WTC11 (cell line): ENCODE measurements around the gene GAA.

Experiments used
- CREB1 ChIP-seq: sonication (generic); formaldehyde crosslinking; IDR thresholded peaks from 2 replicates; pipeline ENCODE4 v1.8.0; 2023; ENCODE audit warnings: mild to moderate bottlenecking, missing genetic modification reagents
- ELF4 ChIP-seq: sonication (generic); formaldehyde crosslinking; IDR thresholded peaks from 2 replicates; pipeline ENCODE4 v1.8.1; 2022; ENCODE audit warnings: low read depth, mild to moderate bottlenecking, moderate library complexity, missing genetic modification reagents
- ESRRA ChIP-seq: sonication (generic); formaldehyde crosslinking; IDR thresholded peaks from 2 replicates; pipeline ENCODE4 v1.8.1; 2022; ENCODE audit warnings: mild to moderate bottlenecking, missing genetic modification reagents, borderline replicate concordance
- FOXP1 ChIP-seq: sonication (generic); formaldehyde crosslinking; IDR thresholded peaks from 2 replicates; pipeline ENCODE4 v1.8.0; 2022; ENCODE audit warnings: missing genetic modification reagents, mild to moderate bottlenecking, moderate library complexity, borderline replicate concordance
- JUN ChIP-seq: sonication (generic); formaldehyde crosslinking; IDR thresholded peaks from 2 replicates; pipeline ENCODE4 v1.8.0; 2023; ENCODE audit warnings: mild to moderate bottlenecking, missing genetic modification reagents
- KAT7 ChIP-seq: sonication (generic); formaldehyde crosslinking; IDR thresholded peaks from 2 replicates; pipeline ENCODE4 v1.8.1; 2023; ENCODE audit warnings: missing genetic modification reagents, mild to moderate bottlenecking, borderline replicate concordance
- MYBL2 ChIP-seq: sonication (generic); formaldehyde crosslinking; IDR thresholded peaks from 2 replicates; pipeline ENCODE4 v1.8.1; 2023; ENCODE audit warnings: mild to moderate bottlenecking, moderate library complexity, missing genetic modification reagents
- NFYB ChIP-seq: sonication (generic); formaldehyde crosslinking; conservative IDR thresholded peaks from 2 replicates; pipeline ENCODE4 v1.8.0; 2022; ENCODE audit warnings: low read depth, missing genetic modification reagents
- TCF7 ChIP-seq: sonication (generic); formaldehyde crosslinking; IDR thresholded peaks from 2 replicates; pipeline ENCODE4 v1.8.0; 2022; ENCODE audit warnings: mild to moderate bottlenecking, low read depth, missing genetic modification reagents, moderate library complexity
- ZNF317 ChIP-seq: sonication (generic); formaldehyde crosslinking; IDR thresholded peaks from 2 replicates; pipeline ENCODE4 v1.8.1; 2023; ENCODE audit warnings: low read depth, mild to moderate bottlenecking, moderate library complexity, missing genetic modification reagents, borderline replicate concordance
- TF ChIP-seq, protein P1 (sequence below): fragments of 200-600 bp; IDR thresholded peaks from 2 replicates; pipeline ENCODE4 v1.8.0; 2022; ENCODE audit warnings: antibody characterized with exemption
- TF ChIP-seq, protein P2 (sequence below): sonication (generic); formaldehyde crosslinking; IDR thresholded peaks from 2 replicates; pipeline ENCODE4 v1.8.0; 2022; ENCODE audit warnings: mild to moderate bottlenecking, missing genetic modification reagents
- TF ChIP-seq, protein P3 (sequence below): sonication (generic); formaldehyde crosslinking; IDR thresholded peaks from 2 replicates; pipeline ENCODE4 v1.8.1; 2022; ENCODE audit warnings: missing genetic modification reagents, borderline replicate concordance

- TF ChIP-seq ESRRA (no peak), CREB1 (CRISPR knock-in tag) (no peak), TCF7 (CRISPR knock-in tag) (no peak), FOXP1 (no peak), ELF4 (CRISPR knock-in tag) (no peak), NFYB (no peak), ZNF317 (CRISPR knock-in tag) (no peak), MYBL2 (CRISPR knock-in tag) (no peak), KAT7 (CRISPR knock-in tag) (no peak), JUN (CRISPR knock-in tag) (no peak)
- TF ChIP-seq, protein P1, sequence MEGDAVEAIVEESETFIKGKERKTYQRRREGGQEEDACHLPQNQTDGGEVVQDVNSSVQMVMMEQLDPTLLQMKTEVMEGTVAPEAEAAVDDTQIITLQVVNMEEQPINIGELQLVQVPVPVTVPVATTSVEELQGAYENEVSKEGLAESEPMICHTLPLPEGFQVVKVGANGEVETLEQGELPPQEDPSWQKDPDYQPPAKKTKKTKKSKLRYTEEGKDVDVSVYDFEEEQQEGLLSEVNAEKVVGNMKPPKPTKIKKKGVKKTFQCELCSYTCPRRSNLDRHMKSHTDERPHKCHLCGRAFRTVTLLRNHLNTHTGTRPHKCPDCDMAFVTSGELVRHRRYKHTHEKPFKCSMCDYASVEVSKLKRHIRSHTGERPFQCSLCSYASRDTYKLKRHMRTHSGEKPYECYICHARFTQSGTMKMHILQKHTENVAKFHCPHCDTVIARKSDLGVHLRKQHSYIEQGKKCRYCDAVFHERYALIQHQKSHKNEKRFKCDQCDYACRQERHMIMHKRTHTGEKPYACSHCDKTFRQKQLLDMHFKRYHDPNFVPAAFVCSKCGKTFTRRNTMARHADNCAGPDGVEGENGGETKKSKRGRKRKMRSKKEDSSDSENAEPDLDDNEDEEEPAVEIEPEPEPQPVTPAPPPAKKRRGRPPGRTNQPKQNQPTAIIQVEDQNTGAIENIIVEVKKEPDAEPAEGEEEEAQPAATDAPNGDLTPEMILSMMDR, result no peak
- TF ChIP-seq, protein P2, sequence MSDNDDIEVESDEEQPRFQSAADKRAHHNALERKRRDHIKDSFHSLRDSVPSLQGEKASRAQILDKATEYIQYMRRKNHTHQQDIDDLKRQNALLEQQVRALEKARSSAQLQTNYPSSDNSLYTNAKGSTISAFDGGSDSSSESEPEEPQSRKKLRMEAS (CRISPR knock-in tag), result no peak
- TF ChIP-seq, protein P3, sequence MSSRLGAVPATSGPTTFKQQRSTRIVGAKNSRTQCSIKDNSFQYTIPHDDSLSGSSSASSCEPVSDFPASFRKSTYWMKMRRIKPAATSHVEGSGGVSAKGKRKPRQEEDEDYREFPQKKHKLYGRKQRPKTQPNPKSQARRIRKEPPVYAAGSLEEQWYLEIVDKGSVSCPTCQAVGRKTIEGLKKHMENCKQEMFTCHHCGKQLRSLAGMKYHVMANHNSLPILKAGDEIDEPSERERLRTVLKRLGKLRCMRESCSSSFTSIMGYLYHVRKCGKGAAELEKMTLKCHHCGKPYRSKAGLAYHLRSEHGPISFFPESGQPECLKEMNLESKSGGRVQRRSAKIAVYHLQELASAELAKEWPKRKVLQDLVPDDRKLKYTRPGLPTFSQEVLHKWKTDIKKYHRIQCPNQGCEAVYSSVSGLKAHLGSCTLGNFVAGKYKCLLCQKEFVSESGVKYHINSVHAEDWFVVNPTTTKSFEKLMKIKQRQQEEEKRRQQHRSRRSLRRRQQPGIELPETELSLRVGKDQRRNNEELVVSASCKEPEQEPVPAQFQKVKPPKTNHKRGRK (CRISPR knock-in tag), result no peak
Observed at GRCh38 chr17:80112471-80113032, 11.2 kb downstream of the GAA start.
